ENCODE measurements around the gene NR1D2. TPM values are rescaled to one million over a fixed set of nuclear protein-coding genes. Genes with fewer than 3 reads are reported as not detected.
"Not testable (repeated sequence)": the region's sequence is repeated elsewhere in the genome, so short reads cannot be mapped to it uniquely, and the experiment has no call there.

Gene NR1D2
- polyA plus RNA-seq, 1 donor from 2014 or later: 12.9 TPM

GRCh38 chr3:23911397-23911796 is 33.7 kb upstream of the NR1D2 start:
- H3K4me2 ChIP-seq (ENCODE audit: low read length): no peak overlapping the region
- no peaks in the 10 kb centered on the region for H3K9me2 ChIP-seq (ENCODE audit: insufficient read depth, low read length)
- H3K27ac ChIP-seq (ENCODE audit: low read length): no peak overlapping the region
- H3K4me3 ChIP-seq (ENCODE audit: low read length): no peak overlapping the region
- no peaks in the 10 kb centered on the region for H3K36me3 ChIP-seq (ENCODE audit: insufficient read depth, low read length)
- H3K79me2 ChIP-seq (replicated peaks; ENCODE audit: insufficient read depth, low read length): peaks cover 26% of the 10 kb centered on the region
- peaks cover 5% of the 10 kb centered on the region for H3F3A ChIP-seq (ENCODE audit: insufficient read depth, low read length, poor library complexity, severe bottlenecking)
- H2AFZ ChIP-seq (ENCODE audit: low read depth, low read length): no peak overlapping the region
- H3K27me3 ChIP-seq (ENCODE audit: insufficient read depth, low read depth, low read length): no peaks in the 10 kb centered on the region
- no peaks in the 10 kb centered on the region for H3K9me3 ChIP-seq (ENCODE audit: low read length)
- TF ChIP-seq POLR2AphosphoS5 (IDR thresholded peaks at IDR 0.05): no peak
- no peak for TF ChIP-seq EZH2 (IDR thresholded peaks at IDR 0.05; ENCODE audit: borderline replicate concordance, insufficient read depth, low read length, poor library complexity, severe bottlenecking)
- TF ChIP-seq EP300 (conservative IDR thresholded peaks at IDR 0.05; ENCODE audit: poor library complexity, severe bottlenecking): no peak
- no peak for TF ChIP-seq SMC3 (conservative IDR thresholded peaks at IDR 0.05; ENCODE audit: poor library complexity)
- no peak for TF ChIP-seq REST (IDR thresholded peaks at IDR 0.05; ENCODE audit: borderline replicate concordance)
- no peak for TF ChIP-seq MXI1 (conservative IDR thresholded peaks at IDR 0.05; ENCODE audit: poor library complexity, severe bottlenecking)
- no peak for TF ChIP-seq TAF1 (IDR thresholded peaks at IDR 0.05; ENCODE audit: low read depth)
- TF ChIP-seq RAD21 (conservative IDR thresholded peaks at IDR 0.05): no peak
- TF ChIP-seq CTCF (IDR thresholded peaks at IDR 0.05; ENCODE audit: poor library complexity, severe bottlenecking): no peak
- no peaks in the 10 kb centered on the region for H4K20me1 ChIP-seq (ENCODE audit: insufficient read depth)
- no peak overlapping the region for H3K9ac ChIP-seq (ENCODE audit: low read length)

- H3K36me3 ChIP-seq (ENCODE audit: insufficient read depth, low read length); H3K9me2 ChIP-seq (ENCODE audit: insufficient read depth, low read length); H3F3A ChIP-seq (ENCODE audit: insufficient read depth, low read length, poor library complexity, severe bottlenecking); H3K27ac ChIP-seq (ENCODE audit: low read length); H4K20me1 ChIP-seq (ENCODE audit: insufficient read depth); H3K27me3 ChIP-seq (ENCODE audit: insufficient read depth, low read depth, low read length); H3K4me2 ChIP-seq (ENCODE audit: low read length); H3K9me3 ChIP-seq (ENCODE audit: low read length); H3K4me3 ChIP-seq (ENCODE audit: low read length); H3K9ac ChIP-seq (ENCODE audit: low read length); H2AFZ ChIP-seq (ENCODE audit: low read depth, low read length): not testable (repeated sequence)
- H3K79me2 ChIP-seq (replicated peaks; ENCODE audit: insufficient read depth, low read length): peaks cover 30% of the 10 kb centered on the region
Observed at GRCh38 chr3:23912335-23912734, 32.8 kb upstream of the NR1D2 start.

- H3K27ac ChIP-seq (ENCODE audit: low read length): no peak overlapping the region
- no peak overlapping the region for H2AFZ ChIP-seq (ENCODE audit: low read depth, low read length)
- peaks cover 5% of the 10 kb centered on the region for H3F3A ChIP-seq (ENCODE audit: insufficient read depth, low read length, poor library complexity, severe bottlenecking)
- no peaks in the 10 kb centered on the region for H3K9me2 ChIP-seq (ENCODE audit: insufficient read depth, low read length)
- H3K4me2 ChIP-seq (ENCODE audit: low read length): no peak overlapping the region
- no peak overlapping the region for H3K9ac ChIP-seq (ENCODE audit: low read length)
- H3K27me3 ChIP-seq (ENCODE audit: insufficient read depth, low read depth, low read length): no peaks in the 10 kb centered on the region
- peaks cover 38% of the 10 kb centered on the region for H3K79me2 ChIP-seq (replicated peaks; ENCODE audit: insufficient read depth, low read length)
- no peaks in the 10 kb centered on the region for H3K9me3 ChIP-seq (ENCODE audit: low read length)
- no peaks in the 10 kb centered on the region for H3K36me3 ChIP-seq (ENCODE audit: insufficient read depth, low read length)
- no peaks in the 10 kb centered on the region for H4K20me1 ChIP-seq (ENCODE audit: insufficient read depth)
- H3K4me3 ChIP-seq (ENCODE audit: low read length): no peak overlapping the region
- no peak for TF ChIP-seq RAD21 (conservative IDR thresholded peaks at IDR 0.05)
- no peak for TF ChIP-seq MXI1 (conservative IDR thresholded peaks at IDR 0.05; ENCODE audit: poor library complexity, severe bottlenecking)
- no peak for TF ChIP-seq TAF1 (IDR thresholded peaks at IDR 0.05; ENCODE audit: low read depth)
- no peak for TF ChIP-seq EP300 (conservative IDR thresholded peaks at IDR 0.05; ENCODE audit: poor library complexity, severe bottlenecking)
Observed at GRCh38 chr3:23913182-23913581, 31.9 kb upstream of the NR1D2 start.

Data from neural cell (in vitro differentiated cells).